Stimulated activated CD8-positive, alpha-beta memory T cell treated with anti-CD3 and anti-CD28 coated beads, Interleukin-15, amount 100 ng/mL, for 1 hour (primary cell): Measurements from ENCODE around the gene SUCLG2.

Experiments used
- DNase-seq: peaks from one replicate; pipeline ENCODE4 v3.0.0-alpha.2; 2020; ENCODE audit warnings: low read depth

Gene SUCLG2

GRCh38 chr3:67654099-67654843 is at the start of gene SUCLG2:
SUCLG2 (minus strand) TSS chr3:67654612; CDS start chr3:67654586, 26 bp downstream.
- DNase-seq: peak; percentile 65

GRCh38 chr3:67700596-67700995 is 46.2 kb upstream of the SUCLG2 start:
- no peak for DNase-seq

- DNase-seq: no peak
These were observed 45.5 kb upstream of the SUCLG2 start for GRCh38 chr3:67699882-67700281.

- no peak for DNase-seq
These were observed 38.2 kb upstream of the SUCLG2 start for GRCh38 chr3:67692621-67693020.

GRCh38 chr3:67691926-67692325 is 37.5 kb upstream of the SUCLG2 start:
- no peak for DNase-seq

- DNase-seq: no peak
These were observed 36.8 kb upstream of the SUCLG2 start for GRCh38 chr3:67691207-67691606.

- no peak for DNase-seq
These were observed 35.4 kb upstream of the SUCLG2 start for GRCh38 chr3:67689806-67690205.

- no peak for DNase-seq
These were observed 33.8 kb upstream of the SUCLG2 start for GRCh38 chr3:67688231-67688630.

GRCh38 chr3:67686069-67686468 is 31.7 kb upstream of the SUCLG2 start:
- no peak for DNase-seq

GRCh38 chr3:67685499-67685898 is 31.1 kb upstream of the SUCLG2 start:
- no peak for DNase-seq

GRCh38 chr3:67684211-67684610 is 29.8 kb upstream of the SUCLG2 start:
- no peak for DNase-seq

- DNase-seq: no peak
These were observed 29.1 kb upstream of the SUCLG2 start for GRCh38 chr3:67683522-67683921.

- DNase-seq: no peak
These were observed 24.3 kb upstream of the SUCLG2 start for GRCh38 chr3:67678665-67679064.

GRCh38 chr3:67674055-67674454 is 19.6 kb upstream of the SUCLG2 start:
- no peak for DNase-seq

GRCh38 chr3:67662733-67663132 is 8.3 kb upstream of the SUCLG2 start:
- no peak for DNase-seq

GRCh38 chr3:67661089-67661488 is 6.7 kb upstream of the SUCLG2 start:
- DNase-seq: no peak

GRCh38 chr3:67657192-67657591 is 2.8 kb upstream of the SUCLG2 start:
- no peak for DNase-seq

- no peak for DNase-seq
These were observed 2.2 kb upstream of the SUCLG2 start for GRCh38 chr3:67656614-67657013.

- DNase-seq: peak; percentile 43
These were observed 1.1 kb upstream of the SUCLG2 start for GRCh38 chr3:67655364-67656121.

GRCh38 chr3:67654844-67655177 is 399 bp upstream of the SUCLG2 start:
- DNase-seq: no peak

- no peak for DNase-seq
These were observed 850 bp downstream of the SUCLG2 start for GRCh38 chr3:67653425-67654098.

GRCh38 chr3:67650084-67650483 is 4.3 kb downstream of the SUCLG2 start:
- DNase-seq: no peak

- no peak for DNase-seq
These were observed 4.7 kb downstream of the SUCLG2 start for GRCh38 chr3:67649681-67650080.
